Subcutaneous abdominal adipose tissue (tissue), 5 donors: ENCODE data around the gene ANKRD39.

Source experiments
- H3K27ac ChIP-seq: one replicate; pipeline ENCODE4 v1.7.0; 2013; ENCODE audit warnings: low read depth, mild to moderate bottlenecking, inconsistent platforms, low read length, moderate library complexity
- H3K27me3 ChIP-seq, 5 donors: one replicate each; pipeline ENCODE4 v1.7.0; 2013; ENCODE audit warnings: low read length in 5 of 5, inconsistent platforms in 1 of 5; ENCODE audit not compliant: control insufficient read depth in 5 of 5, insufficient read depth in 4 of 5
- H3K36me3 ChIP-seq, 5 donors: one replicate each; pipeline ENCODE4 v1.7.0; 2013; ENCODE audit warnings: low read length in 5 of 5; ENCODE audit not compliant: control insufficient read depth in 5 of 5, insufficient read depth in 5 of 5
- H3K4me1 ChIP-seq, 5 donors: one replicate each; pipeline ENCODE4 v1.7.0; 2013; ENCODE audit warnings: low read length in 5 of 5, mild to moderate bottlenecking in 3 of 5, moderate library complexity in 1 of 5; ENCODE audit not compliant: control insufficient read depth in 5 of 5, insufficient read depth in 5 of 5
- H3K4me3 ChIP-seq, 5 donors: one replicate each; pipeline ENCODE4 v1.7.0; 2013; ENCODE audit warnings: low read length in 5 of 5, low read depth in 1 of 5
- H3K9ac ChIP-seq, 5 donors: one replicate each; pipeline ENCODE4 v1.7.0; 2013; ENCODE audit warnings: low read length in 5 of 5, mild to moderate bottlenecking in 4 of 5, moderate library complexity in 3 of 5
- H3K9me3 ChIP-seq, 5 donors: one replicate each; pipeline ENCODE4 v1.7.0; 2013; ENCODE audit warnings: low read length in 5 of 5; ENCODE audit not compliant: control insufficient read depth in 5 of 5
- donor health status: healthy.
- donor health status: healthy.
- donor health status: healthy.
- donor health status: healthy.
- donor health status: healthy.

Gene ANKRD39

GRCh38 chr2:96857667-96858372 is at the start of gene ANKRD39:
ANKRD39 (minus strand) TSS chr2:96858016; CDS start chr2:96857987, 29 bp downstream.
- H3K9me3 ChIP-seq, result no peaks in the 10 kb centered on the region
- peaks cover 3 to 34% (median 32%) of the 10 kb centered on the region in 5 donors for H3K36me3 ChIP-seq
- peak within 1 kb of the TSS; percentile 48 to 84 (median 76) for H3K9ac ChIP-seq

DNA sequence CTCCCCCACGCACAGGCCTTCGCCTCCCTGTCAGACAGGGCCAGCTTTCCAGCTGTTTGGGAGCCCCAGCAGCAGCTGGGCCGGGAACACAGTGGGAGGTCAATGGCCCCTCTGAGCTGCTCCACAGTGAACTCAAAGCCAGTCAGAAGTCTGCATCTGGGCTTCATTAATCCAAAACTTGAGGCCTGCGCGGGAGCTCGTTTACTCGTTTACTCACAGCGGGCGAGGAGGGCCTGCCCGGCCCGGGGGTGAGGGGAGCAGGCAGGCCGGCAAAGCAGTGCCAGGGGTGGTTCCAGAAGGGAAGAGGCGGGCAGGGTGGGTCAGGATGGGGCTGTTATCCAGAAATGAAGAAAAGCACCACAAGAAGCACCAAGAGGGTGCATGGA is 48.9 kb upstream of the ANKRD39 start:
- no peaks in the 10 kb centered on the region for H3K9me3 ChIP-seq
- peak overlapping the region; percentile 41 to 59 (median 51) for H3K4me3 ChIP-seq
- H3K9ac ChIP-seq, result peak overlapping the region in 4 of 5 donors; percentile 42 to 85 (median 60)
- H3K27ac ChIP-seq, result peak overlapping the region; percentile 85
- H3K27me3 ChIP-seq, result no peaks in the 10 kb centered on the region
- peaks cover 4 to 44% (median 25%) of the 10 kb centered on the region in 5 donors for H3K4me1 ChIP-seq
- no peaks in the 10 kb centered on the region for H3K36me3 ChIP-seq

More at GRCh38 chr2:96857667-96858372, at the start of gene ANKRD39:
- Histone ChIP-seq H3K4me3 (peak within 1 kb of the TSS; percentile 59 to 81 (median 73)), H3K27ac (peak within 1 kb of the TSS; percentile 16), H3K27me3 (peaks cover 0 to 3% (median 0%) of the 10 kb centered on the region in 5 donors), H3K4me1 (peaks cover 8 to 38% (median 28%) of the 10 kb centered on the region in 5 donors)

DNA sequence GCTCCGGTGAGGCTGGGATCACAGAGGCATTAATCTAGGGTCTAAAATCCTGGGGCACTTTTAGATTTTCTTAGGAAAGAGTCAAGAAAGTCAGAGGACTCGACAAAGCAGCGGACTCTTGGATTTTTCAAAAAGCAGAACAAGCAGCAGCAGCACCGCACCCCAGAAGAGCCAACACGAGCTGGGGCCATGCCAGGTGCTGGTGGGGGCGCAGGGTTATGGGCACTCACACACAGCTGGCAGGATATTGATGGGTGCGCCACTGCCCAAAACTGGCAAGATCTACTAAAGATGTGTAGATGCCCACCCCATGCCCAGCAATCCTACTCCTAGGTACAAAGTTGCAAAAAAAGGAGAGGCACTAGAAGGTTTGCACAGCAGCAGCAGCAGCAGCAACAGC is 46.0 kb upstream of the ANKRD39 start:
- Histone ChIP-seq H3K27me3 (no peaks in the 10 kb centered on the region), H3K9me3 (no peaks in the 10 kb centered on the region), H3K27ac (no peak overlapping the region), H3K4me3 (no peak overlapping the region), H3K4me1 (peaks cover 4 to 34% (median 25%) of the 10 kb centered on the region in 5 donors), H3K36me3 (no peaks in the 10 kb centered on the region), H3K9ac (no peak overlapping the region)

- no peak overlapping the region for H3K4me3 ChIP-seq
- H3K27ac ChIP-seq, result no peak overlapping the region
- H3K9ac ChIP-seq, result no peak overlapping the region
- no peaks in the 10 kb centered on the region for H3K36me3 ChIP-seq
- H3K4me1 ChIP-seq, result peaks cover 4 to 29% (median 23%) of the 10 kb centered on the region in 5 donors
- no peaks in the 10 kb centered on the region for H3K27me3 ChIP-seq
- no peaks in the 10 kb centered on the region for H3K9me3 ChIP-seq
These were observed 45.5 kb upstream of the ANKRD39 start for GRCh38 chr2:96903318-96903717.

DNA sequence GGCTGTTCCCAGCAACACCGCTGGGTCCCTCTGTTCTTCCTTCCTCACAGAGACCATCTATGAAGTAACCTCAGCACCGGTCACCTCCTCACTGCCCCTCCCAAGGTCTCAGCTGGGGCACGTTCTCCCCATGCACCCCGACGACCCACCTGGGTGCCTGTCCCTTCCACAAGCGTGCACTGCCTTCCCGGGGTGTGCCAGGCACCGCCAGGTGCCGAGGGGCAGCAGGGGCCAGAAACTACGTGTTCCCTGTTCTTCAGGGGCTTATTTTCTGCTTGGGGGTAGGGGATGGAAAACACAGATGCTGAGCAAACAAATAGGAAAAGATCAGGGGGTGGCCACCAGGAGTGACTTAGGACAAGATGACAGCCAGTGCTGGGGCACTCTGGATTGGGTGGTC is 42.4 kb upstream of the ANKRD39 start:
- no peaks in the 10 kb centered on the region for H3K36me3 ChIP-seq
- H3K27me3 ChIP-seq, result no peaks in the 10 kb centered on the region
- H3K9me3 ChIP-seq, result no peaks in the 10 kb centered on the region
- H3K27ac ChIP-seq, result no peak overlapping the region
- H3K9ac ChIP-seq, result no peak overlapping the region
- peaks cover 0 to 11% (median 0%) of the 10 kb centered on the region in 5 donors for H3K4me1 ChIP-seq
- H3K4me3 ChIP-seq, result no peak overlapping the region

DNA sequence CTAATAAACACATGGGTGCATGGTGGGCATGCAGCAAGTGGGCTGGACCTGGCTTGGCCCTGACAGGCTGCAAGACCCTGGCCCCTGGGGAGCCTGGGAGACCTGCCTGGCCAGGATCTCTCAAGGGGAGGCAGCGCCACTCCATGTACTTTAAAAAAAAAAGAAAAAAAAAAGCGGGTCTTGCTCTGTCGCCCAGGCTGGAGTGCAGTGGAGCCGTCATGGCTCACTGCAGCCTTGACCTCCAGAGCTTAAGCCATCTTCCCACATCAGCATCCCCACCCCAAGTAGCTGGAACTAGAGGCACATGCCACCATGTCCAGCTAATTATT is 41.6 kb upstream of the ANKRD39 start:
- H3K4me3 ChIP-seq, result no peak overlapping the region
- H3K4me1 ChIP-seq, result peaks cover 0 to 11% (median 0%) of the 10 kb centered on the region in 5 donors
- H3K27ac ChIP-seq, result no peak overlapping the region
- H3K27me3 ChIP-seq, result no peaks in the 10 kb centered on the region
- H3K36me3 ChIP-seq, result no peaks in the 10 kb centered on the region
- H3K9me3 ChIP-seq, result no peaks in the 10 kb centered on the region
- no peak overlapping the region for H3K9ac ChIP-seq

DNA sequence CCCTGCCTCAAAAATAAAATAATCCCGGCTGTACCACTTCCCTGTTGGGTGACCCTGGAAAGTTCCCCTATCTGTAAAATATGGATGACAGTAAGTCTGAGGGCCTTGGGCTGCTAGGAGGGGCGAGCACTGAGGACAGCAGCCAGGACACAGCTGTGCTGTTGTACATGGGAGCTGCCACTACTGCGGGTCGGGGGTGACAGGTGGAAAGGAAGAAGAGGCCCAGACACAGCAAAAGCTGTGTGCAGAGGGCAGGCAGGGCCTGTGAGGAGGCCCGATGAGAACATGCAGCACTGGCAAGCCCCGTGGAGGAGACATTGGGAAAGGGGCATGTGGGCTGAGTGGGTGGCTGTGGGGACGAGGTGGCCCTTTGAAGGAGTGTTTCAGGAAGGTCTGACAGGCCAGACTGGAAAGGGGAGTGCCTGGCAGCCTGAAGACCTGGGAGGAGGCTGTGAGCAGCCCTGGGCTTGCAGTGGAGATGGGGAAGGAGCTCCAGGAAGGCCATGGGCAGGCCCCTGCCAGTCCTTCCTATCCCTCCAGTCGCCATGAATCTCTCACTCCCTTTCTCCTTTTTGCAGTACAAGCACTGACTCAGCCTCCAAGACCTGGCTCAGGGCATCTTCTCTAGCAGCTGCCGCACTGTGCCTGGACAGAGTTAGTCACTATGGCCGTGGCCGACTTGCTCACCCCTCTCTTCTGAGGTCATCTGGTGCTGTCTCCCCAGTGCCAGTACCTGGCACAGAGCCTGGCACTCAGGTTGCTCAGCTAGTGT is 41.0 kb upstream of the ANKRD39 start:
- Histone ChIP-seq H3K4me1 (peaks cover 0 to 11% (median 0%) of the 10 kb centered on the region in 5 donors), H3K27me3 (no peaks in the 10 kb centered on the region), H3K9me3 (no peaks in the 10 kb centered on the region), H3K36me3 (no peaks in the 10 kb centered on the region), H3K9ac (no peak overlapping the region), H3K4me3 (no peak overlapping the region), H3K27ac (no peak overlapping the region)

DNA sequence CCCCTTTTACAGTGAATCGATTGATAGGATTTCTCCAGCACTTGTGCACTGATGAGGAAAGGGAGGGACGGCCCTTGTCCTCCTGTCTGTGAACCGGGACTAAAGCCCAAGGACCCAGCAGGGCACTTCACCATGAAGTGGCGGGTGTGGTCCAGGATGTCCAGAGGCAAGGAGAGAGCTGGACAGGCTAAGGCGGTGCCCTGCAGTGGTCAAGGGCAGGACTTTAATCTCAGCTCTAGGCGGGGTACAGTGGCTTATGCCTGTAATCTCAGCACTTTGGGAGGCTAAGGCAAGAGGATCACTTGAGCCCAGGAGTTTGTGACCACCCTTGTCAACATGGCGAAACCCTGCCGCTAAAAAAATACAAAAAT is 40.3 kb upstream of the ANKRD39 start:
- H3K9ac ChIP-seq, result no peak overlapping the region
- no peak overlapping the region for H3K27ac ChIP-seq
- no peak overlapping the region for H3K4me3 ChIP-seq
- no peaks in the 10 kb centered on the region for H3K36me3 ChIP-seq
- H3K9me3 ChIP-seq, result no peaks in the 10 kb centered on the region
- H3K27me3 ChIP-seq, result no peaks in the 10 kb centered on the region
- H3K4me1 ChIP-seq, result peaks cover 0 to 6% (median 2%) of the 10 kb centered on the region in 5 donors

GRCh38 chr2:96897491-96898134 is 39.8 kb upstream of the ANKRD39 start:
- Histone ChIP-seq H3K9me3 (no peaks in the 10 kb centered on the region), H3K36me3 (no peaks in the 10 kb centered on the region), H3K4me1 (peaks cover 0 to 7% (median 4%) of the 10 kb centered on the region in 5 donors), H3K27ac (no peak overlapping the region), H3K4me3 (no peak overlapping the region), H3K9ac (no peak overlapping the region), H3K27me3 (no peaks in the 10 kb centered on the region)
